NCI-H2107 (cell line): Measurements from ENCODE around the gene STARD7.
"Not testable (repeated sequence)": the region's sequence is repeated elsewhere in the genome, so short reads cannot be mapped to it uniquely, and the experiment has no call there.

Source experiments
- DNase-seq: peaks from one replicate; lab custom pipeline; 2025; lab: John Stamatoyannopoulos, UW

STARD7 gene, protein sequence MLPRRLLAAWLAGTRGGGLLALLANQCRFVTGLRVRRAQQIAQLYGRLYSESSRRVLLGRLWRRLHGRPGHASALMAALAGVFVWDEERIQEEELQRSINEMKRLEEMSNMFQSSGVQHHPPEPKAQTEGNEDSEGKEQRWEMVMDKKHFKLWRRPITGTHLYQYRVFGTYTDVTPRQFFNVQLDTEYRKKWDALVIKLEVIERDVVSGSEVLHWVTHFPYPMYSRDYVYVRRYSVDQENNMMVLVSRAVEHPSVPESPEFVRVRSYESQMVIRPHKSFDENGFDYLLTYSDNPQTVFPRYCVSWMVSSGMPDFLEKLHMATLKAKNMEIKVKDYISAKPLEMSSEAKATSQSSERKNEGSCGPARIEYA

DNA sequence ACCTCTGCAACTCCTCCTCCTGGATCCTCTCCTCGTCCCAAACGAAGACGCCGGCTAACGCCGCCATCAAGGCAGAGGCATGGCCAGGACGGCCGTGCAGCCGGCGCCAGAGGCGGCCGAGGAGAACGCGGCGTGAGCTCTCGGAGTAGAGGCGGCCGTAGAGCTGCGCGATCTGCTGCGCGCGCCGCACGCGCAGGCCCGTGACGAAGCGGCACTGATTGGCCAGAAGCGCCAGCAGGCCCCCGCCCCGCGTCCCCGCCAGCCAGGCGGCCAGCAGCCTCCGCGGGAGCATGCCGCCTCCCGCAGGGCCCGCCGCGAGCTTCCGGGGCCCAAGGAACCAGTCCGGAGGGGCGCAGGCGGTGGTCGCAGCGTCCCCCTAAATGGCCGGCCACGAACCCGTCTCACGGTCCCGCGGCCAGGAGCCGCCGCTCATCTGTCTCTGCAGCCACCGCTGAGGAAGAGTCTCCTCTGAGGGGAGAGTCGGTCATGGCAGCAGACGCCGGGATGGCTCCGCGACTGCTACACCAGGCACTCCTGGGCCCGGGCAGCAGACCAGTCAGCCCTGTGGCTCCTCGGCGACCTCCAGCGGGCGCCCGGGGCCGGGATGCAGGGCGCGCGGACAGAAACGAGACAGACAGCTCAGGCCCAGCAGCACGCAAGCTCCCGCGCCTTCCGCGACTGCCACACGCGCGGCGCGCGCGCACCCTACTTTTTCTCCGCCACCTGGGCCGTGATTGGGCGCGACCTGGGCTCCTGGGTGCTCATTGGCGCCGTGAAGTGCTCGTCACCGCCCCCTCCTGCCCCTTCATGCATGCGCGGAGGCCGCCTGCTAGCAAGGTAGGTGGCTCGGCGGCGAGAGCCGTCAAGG lies at the start of gene STARD7:
Gene STARD7 (minus strand): TSS at position 685 of the 868 bp plus-strand sequence. CDS start 393 bp downstream, at position 292.
- peak; percentile 92 for DNase-seq

DNA sequence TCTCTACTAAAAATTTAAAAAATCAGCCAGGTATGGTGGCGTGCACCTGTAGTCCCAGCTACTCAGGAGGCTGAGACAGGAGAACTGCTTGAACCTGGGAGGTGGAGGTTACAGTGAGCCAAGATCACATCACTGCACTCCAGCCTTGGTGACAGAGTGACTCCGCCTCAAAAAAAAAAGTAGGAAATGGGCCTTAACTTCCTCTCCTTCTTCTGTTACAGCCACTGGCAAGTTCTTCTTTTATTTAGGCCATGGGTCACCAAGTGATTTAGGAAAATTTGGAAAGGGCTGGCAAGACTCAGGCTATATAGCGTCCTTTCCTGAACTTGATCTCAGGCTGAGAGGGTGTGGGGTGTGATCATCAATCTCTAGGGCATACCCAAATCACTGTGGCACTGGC lies 49.1 kb upstream of the STARD7 start:
- DNase-seq: not testable (repeated sequence)

DNA sequence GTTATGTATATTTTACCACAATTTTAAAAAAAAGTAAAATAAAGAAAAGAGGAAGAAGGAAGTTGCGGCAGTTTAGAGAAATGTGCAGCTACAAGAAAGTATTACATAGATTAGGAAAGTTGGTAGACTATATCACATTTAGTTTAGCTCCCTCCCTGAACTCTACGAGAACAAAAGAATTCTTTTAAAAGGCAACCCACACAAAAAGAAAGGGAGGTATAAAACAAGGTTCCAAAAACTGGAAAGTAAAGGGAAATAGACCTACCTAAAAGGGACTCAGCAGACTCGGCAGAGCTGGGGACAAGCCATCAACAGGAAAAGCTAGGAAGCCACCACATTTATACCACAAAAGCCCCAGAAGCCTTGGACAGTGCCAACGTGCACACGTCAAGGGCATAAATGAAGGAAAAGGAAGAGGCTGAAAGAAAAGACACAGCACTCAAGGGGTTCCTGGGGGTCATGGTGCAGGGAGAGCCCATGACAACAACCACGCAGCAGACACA lies 48.0 kb upstream of the STARD7 start:
- no peak for DNase-seq

DNA sequence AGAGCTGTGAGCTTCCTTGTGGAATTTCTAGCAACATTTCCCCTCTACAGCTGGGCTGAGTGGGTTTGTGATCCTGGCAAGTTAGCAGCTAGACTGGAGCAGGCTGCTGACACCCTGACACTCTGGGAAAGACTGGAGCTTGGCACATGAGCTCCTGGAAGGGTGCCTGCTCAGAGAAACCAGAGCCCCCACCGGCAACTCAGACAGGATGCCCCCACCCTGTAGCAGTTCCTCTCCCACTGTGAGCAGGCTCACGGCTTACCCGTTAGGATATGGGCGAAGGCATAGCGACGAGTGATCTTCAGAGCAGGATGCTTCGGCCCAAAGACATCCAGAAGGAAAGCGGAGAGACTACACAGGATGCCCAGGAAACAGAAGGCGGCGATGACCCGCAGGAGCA lies 45.9 kb upstream of the STARD7 start:
- DNase-seq: no peak

DNA sequence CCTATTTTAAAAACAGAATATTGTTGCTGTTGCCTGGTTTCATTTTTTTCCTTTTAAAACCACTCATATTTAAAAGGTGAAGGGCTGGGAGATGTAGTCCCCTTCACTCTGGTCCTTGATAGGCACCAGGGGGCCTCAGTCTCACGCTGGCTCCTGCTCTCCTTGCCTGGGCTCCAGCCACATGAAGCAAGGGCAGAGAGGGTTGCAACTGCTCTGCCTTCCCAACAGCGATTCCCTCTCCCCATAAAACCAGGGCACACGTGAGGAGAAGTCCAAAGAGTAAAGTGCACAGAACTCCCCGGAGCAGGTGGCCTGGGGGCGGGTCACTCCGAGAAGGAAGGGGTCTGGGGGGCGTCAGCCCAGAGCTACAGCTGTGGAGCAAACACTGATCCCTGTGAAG lies 44.4 kb upstream of the STARD7 start:
- no peak for DNase-seq

DNA sequence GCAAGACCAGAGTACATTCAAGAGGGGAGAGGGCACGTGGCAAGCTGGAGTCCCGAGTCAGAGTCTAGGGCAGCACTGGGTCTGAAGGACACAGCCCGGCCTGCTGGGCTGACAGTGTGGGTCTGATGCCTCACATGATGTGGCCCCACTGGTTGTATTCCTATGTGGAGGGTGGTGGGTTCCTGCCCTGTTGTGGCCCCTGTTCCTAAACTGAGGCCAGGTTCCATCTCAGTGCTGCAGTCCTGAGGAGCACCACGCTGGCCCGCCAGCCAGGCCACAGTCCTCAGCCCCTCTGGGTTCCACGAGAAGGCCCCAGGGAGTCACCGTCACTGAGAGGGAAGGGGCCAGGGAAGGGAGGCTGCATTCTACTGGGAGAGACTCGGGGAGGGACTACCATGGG lies 43.9 kb upstream of the STARD7 start:
- DNase-seq: no peak

DNA sequence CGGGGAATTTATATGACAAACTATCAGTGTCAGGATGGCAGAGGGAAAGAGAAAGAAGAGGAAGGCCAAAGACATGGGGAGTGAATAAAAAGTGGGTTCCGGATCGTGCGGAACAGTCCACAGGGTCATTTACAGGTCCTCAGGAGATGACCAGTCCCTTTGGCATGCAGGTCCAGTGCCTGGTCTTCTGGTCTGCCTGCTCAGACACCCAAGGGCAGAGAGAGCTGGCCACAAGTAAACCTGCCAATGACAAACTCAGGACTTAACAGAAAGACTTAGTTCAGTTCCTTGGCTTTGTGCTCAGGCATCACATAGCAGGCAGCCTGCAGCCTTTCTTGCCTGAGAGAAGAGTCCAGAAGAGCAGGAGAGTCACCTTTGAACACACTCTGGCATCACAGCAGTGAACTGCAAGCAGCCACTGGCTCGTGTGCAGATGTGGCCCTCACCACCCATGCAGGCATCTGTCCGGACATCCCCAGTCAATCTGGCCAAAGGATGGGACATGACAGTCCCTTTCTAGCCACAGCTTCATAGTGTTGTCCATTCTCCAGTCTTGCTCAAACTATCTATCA lies 43.2 kb upstream of the STARD7 start:
- DNase-seq: no peak

DNA sequence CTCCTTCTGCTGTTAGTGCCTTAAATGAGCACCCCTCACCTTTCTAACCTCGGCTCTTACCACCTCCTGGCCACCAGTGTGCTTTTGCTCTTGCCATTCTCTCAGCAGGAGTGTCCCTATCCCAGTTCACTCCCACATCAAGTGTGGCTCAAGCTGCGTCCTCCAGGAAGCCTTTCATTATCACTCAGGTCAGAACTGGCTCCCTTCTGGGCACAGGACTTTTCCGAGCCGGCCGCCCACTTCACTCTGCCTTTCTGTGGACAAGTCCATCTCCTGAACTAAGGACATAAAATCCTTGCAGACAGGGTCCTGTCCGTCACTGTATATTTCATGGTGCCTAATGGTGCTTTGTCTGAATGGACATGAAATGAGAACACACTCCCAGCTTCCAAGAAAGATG lies 41.6 kb upstream of the STARD7 start:
- DNase-seq: no peak

DNA sequence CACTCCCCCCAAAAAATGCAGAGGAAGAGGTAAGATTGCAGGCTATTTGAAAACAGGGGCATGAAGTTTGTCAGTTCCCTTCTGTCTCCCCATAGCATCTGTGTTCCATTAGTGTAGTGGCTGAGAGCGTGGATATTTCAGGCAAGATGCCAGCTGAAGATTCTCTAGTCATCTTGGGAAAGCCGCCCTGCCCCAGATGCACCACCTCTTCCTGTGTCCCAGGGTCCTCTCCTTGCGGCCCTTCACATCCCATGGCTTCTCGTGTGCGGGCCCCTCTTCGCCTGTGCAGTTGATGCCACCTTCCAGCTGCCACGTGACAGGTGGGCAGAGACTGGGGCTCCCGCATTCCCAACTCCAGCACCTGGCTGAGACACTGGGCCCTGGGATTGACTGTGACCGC lies 41.0 kb upstream of the STARD7 start:
- no peak for DNase-seq

DNA sequence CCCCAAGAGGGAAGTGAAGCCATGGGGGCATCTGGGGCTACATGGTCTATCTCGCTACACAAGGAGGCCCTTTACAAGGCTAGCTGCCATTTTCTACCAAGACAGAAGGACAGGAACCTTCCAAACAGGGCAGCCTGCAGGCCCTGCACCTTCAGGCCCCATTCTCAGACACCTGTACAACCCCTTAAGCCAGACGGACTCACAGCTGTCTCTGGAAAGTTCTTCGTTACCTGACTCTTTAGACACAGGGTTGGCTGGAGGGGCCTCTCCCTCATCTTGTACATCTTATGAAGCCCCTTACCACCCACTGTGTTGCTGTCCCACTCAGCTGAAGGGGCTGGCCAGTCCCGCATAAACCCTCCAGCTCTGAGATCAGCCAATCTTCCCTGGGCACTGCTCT lies 40.0 kb upstream of the STARD7 start:
- DNase-seq: no peak

DNA sequence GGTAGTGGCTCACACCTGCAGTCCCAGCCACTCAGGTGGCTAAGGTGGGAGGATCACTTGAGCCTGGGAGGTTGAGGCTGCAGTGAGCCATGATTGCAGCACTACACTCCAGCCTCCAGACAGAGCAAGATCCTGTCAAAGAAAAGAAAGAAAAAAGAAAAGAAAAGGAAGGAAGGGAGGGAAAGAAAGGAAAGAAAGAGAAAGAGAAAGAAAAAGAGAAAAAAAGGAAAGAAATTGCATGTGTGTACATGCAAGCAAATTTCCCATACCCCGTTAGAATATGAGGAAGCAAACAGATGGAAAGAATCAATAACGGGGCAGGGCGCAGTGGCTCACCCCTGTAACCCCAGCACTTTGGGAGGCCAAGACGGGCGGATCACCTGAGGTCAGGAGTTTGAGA lies 39.3 kb upstream of the STARD7 start:
- DNase-seq: no peak

DNA sequence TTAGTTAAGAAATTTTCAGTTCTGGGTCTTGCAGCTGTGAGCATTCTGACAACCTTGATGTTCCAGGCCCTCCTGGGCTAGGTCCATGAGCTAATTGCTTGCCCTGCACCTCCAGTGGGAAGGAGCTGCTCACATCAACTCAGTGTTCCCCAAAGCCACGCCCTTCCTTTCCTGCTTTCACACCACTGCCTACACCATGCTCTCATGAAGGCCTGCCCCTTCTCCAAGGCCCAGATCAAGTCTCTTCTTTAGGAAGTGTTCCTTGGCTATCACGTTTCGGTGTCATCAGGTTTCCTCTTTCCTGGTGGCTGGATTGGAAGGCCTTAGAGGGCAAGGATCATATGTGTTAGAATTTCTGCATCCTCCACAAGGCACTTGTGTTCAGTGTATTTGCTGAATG lies 38.4 kb upstream of the STARD7 start:
- DNase-seq: no peak

DNA sequence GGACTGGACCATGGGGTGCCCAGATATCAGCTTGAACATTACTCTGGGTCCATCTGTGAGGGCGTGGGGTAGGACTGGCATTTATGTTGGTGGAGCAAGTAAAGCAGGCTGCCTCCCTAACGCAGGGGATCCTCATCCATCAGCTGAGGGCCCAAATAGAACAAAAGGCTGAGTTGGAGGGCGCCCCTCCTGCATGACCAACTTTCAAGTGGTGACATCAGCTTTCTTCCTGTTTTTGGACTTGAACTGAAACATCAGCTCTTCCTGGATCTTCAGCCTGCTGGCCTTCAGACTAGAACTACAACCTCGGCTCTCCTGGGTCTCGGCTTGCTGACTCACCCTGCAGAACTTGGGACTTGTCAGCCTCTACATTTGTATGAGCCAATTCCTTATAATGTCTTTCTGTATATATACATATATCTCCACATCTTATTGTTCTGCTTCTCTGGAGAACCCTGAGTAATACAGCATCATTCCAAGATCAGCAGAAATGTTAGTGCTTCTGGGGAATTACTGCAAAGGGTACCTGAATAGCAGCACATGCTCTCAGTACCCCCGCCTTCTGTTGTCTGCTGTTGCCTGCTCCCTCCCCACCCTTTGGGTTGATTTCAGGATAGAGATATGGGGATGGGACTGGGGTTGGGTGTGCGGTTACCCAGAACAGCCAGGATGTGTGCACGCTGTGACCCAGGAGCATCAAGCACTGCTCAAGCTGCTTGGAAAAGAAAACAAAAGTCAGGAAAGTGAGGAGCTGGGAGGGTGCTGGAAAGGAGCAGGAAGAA lies 37.2 kb upstream of the STARD7 start:
- DNase-seq: no peak

DNA sequence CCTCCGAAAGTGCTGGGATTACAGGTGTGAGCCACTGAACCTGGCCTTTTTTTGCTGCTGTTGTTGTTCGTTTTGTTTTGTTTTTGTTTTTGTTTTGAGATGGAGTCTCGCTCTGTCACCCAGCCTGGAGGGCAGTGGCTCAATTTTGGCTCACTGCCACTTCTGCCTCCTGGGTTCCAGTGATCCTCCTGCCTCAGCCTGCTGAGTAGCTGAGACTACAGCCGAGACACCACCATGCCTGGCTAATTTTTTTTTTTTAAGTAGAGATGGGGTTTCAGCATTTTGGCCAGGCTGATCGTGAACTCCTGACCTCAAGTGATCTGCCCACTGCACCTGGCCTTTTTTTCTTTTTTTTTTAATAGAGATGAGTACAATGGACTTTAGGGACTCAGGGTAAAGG lies 35.2 kb upstream of the STARD7 start:
- DNase-seq: no peak

DNA sequence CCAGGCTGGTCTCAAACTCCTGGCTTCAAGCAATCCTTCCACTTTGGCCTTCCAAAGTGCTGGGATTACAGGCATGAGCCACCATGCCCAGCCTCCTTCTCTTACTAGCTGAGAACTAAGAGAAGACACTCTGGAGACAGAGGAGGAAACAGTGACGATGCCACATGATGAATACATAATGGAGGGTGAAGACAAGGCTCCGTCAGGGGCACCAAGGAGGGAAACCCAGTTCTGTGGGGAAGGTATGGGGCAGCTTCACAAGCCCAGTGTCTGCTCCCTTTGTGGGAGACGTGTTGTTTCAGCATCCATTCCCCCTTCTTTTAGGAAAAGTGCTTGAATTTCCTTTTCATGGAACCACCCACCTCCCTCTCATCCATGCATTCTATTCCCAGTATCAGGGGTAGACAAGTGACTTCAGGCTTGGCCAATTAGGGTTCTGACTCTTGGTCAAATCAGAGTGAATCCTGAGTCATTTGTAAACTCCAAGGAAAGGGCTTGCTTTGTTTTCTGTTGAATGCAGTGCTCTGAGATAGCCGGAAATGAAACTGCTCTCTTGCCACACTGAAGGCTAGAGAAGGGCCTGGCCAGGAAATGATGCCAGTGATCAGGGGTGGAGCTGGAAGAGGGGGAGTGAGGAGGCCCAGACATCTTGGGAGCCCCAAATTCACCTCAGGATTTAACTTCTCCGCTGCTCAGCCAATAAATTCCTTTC lies 33.4 kb upstream of the STARD7 start:
- no peak for DNase-seq

DNA sequence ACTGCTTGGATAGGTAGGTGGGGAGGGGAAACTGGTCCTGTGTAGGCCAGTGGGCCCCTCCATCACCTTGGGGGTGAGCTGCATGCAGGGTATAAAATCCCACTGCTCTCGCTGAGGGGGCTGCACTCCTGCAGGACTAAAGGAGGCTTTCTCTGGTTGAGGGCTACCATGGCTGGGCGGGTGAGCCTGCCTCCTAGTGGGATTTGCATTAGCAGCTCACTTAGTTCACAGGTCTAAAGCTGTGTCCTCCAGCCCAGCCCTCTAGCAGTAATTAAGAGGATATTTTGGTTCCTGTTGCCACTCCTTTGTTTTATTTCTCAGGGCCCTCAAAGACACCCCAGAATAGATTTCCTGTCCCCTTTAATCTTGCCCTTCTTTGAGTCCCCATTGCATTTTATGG lies 32.6 kb upstream of the STARD7 start:
- no peak for DNase-seq

DNA sequence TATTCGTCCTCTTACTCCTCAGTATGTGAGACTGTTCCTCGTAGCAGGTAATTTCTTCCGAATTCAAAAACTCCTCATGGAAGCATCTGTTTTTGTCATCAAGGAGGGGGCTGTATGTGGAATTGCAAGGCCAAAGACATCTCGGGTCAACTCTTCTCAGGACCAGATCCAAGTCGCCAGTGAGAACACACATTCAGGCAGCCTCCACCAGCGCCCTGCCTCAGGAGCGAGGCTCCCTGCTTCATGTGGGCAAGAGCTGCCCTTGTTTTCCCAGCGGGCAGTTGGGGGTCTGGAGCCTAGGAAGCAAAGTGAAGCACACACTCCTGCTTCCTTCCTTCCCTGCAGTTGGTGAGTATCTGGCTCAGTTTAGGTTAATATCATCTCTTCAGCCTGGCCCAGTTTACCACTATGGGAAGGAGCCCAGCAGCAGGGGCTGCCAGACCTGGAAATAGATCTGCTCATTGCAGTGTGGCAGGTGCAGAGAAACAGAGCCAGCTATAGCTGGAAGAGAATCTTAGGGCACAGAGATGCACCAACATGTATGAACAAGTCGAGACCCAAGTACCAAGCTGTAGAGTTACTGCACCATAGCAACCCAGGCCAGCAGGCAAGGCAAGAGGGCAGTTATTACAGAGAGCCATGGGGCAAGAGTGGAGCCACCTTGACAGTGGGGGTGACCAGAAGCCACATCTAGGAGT lies 31.9 kb upstream of the STARD7 start:
- DNase-seq: no peak

DNA sequence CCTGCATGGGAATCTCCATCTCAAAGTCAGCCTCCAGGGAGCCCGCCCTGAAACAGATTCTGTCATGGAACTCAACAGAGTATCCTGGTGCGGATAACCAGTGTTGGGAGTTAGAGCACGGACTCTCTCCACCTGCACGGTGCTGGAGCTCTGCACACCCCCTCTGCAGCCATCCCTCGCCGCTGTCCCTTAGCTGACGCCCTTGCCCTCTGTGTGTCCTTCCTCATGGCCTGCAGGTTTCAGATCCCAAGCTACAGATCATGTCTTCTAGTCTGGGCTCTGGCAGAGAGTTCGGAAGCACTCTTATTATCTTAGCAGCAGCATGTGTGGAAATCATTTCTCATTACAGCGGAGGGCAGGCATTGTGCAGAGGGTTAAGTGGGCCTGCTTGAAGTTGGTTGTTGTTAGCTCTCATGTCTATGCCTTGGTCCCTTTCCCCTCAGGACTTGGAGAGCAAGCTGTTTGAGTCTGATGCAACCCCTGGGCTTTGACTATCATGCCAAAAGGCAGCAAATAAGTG lies 31.2 kb upstream of the STARD7 start:
- no peak for DNase-seq

DNA sequence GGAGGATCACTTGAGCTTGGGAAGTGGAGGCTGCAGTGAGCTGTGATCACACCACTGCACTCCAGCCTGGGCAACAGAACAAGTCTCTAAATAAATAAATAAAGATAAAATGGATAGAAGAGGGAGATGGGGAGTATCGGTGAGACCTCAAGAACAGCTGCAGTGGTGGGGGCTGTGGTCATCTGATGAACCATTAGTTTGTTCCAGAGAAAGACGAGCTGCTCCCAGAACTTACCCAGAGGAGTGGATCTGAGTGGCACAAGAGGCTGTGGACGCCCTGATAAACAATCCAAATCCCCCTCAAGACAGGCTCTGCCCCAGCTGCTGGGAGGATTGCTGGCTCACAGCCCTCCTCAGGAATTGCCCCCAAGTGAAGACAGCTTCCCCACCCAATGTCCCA lies 30.5 kb upstream of the STARD7 start:
- no peak for DNase-seq

DNA sequence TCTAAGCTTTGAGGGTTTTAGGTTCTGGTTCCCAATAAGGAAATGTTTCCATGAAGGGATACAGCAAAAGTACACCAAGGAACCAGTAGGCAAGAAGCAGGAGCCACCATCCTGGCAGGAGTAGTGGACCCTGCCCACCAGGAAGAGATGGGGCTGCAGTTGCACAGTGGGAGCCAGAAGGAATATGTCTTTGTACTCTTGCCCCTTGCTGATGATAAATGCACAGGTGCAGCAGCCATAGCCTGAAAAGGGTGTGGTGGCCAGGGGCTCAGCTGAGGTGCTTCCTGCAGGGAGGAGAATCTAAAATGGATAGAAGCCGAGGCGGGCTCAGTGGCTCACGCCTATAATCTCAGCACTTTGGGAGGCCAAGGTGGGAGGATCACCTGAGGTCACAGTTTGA lies 29.6 kb upstream of the STARD7 start:
- DNase-seq: no peak

DNA sequence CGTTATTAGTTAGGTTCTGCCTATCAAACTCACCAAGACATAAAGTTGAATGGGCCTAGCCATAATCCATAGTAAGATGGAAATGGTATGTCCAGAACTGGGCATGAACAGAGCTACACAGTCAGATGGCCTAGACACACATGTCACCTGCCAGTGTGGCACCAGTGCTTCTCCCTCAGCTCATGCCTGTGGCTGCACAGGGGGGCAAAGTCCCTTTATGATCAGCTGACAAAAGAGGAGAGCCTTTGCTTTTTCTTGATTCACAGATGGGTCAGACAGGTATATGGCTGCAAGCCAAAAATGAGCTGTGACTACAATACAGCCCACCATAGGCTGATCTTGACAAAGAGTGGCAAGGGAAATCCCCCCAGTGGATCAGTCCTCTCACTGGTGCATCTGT lies 28.3 kb upstream of the STARD7 start:
- no peak for DNase-seq
